HFF-Myc (cell line): ENCODE data around the gene ST6GALNAC6.

Experiments used
- DNase-seq: peaks from one replicate; pipeline ENCODE4 v3.0.0-alpha.2; 2011; ENCODE audit warnings: low read depth; ENCODE audit errors: extremely low read depth
- H3K4me3 ChIP-seq: replicated peaks from 2 replicates; pipeline ENCODE4 v1.5.1; 2011; ENCODE audit warnings: low read depth, mild to moderate bottlenecking, control low read depth, low read length
- CTCF ChIP-seq: IDR thresholded peaks from 2 replicates; pipeline ENCODE4 v1.5.1; 2012; ENCODE audit warnings: mild to moderate bottlenecking, low read depth, low read length, control low read depth; ENCODE audit errors: missing control alignments

Gene ST6GALNAC6

DNA sequence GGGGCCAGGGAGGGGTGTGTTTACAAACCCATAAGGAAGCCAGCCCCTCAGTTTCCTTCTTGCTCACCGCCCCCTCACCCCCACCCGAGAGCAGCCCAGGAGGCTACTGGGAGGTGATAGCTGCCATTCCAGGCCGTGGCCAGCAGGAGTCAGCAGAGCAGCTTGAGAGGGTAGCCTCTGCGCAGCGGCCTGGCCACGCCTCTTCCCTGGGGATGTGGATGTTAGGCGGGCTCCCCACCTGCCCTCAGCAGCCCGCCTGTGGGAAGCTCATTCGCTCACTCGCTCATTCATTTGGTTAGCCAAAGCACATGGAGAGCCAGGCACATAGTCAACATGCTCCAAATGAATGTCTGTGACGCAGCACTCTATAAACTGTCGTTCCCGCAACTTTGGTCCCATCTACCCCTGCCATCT is 44.3 kb upstream of the ST6GALNAC6 start:
- DNase-seq = no peak
- peak; percentile 92 for TF ChIP-seq CTCF
- H3K4me3 ChIP-seq = no peak overlapping the region

- DNase-seq = no peak
- no peak overlapping the region for H3K4me3 ChIP-seq
- no peak for TF ChIP-seq CTCF
Measured at GRCh38 chr9:127943011-127943662, 43.7 kb upstream of the ST6GALNAC6 start.

GRCh38 chr9:127942216-127943010 is 43.0 kb upstream of the ST6GALNAC6 start:
- TF ChIP-seq CTCF = peak; percentile 89
- DNase-seq = no peak
- H3K4me3 ChIP-seq = no peak overlapping the region

GRCh38 chr9:127941961-127942215 is 42.5 kb upstream of the ST6GALNAC6 start:
- DNase-seq = no peak
- TF ChIP-seq CTCF = no peak
- H3K4me3 ChIP-seq = no peak overlapping the region

DNA sequence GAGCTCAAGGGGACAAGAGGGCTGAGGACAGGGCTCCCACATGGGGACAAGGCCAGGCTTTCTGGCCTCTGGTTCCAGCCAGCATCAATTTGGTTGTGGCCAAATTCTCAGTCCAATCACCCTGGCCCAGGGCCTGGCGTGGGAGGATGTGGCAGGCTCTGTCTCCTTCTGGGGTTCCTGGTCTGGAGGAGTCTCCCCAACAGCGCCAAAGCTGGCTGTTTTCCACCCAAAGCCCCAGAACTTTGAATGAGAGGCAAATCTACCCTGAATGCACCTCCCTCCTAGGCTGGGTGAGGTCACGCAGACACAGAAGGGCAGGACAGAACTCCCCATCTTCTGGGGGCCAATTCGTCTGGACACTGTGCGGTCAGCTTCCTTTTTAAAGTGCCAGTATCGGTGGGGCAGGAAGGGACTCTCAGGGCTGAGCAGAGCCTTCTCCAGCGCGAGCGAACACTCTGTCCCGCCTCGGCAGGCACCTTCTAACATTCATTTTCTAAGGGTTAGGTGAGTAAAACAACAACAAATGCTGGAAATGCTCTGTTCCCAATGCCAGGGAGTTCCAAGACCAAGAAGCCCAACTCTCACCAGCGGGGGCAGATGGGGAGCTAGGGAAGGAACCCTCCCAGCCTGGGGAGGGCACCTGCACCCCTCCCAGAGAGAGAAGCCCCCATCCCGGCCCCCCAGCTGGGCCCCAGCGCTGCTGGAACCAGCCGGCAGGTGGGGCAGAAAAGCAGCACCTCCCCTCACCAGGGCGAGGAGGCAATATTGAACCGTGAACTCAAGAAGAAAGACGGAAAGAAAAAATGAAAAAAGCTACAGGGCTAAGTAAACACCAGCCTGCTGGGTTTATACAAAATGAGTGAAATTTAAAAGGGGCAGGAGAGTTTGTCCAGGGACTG is 41.9 kb upstream of the ST6GALNAC6 start:
- DNase-seq = no peak
- no peak overlapping the region for H3K4me3 ChIP-seq
- no peak for TF ChIP-seq CTCF

DNA sequence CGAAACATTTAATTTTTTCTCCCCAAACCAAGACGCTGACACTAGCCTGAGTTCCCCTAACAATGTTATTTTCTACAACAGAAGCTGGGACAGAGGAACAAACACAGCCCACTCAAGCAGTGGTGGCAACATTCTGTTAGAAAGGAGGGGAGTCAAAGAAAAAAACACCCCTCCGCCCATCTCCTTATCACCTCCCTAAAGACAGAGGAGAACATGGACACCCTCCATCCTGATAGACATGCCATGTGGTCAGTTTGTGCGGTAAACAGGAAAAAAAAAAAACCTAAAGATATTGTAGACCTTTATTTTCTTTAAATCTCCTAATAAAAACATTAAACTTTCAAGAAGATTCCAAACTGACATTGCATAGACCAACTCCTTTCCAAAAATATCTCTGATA is 41.2 kb upstream of the ST6GALNAC6 start:
- no peak overlapping the region for H3K4me3 ChIP-seq
- no peak for DNase-seq
- no peak for TF ChIP-seq CTCF
